Osteoblast (primary cell): ENCODE data around the gene PFN1. TPM values are rescaled to one million over a fixed set of nuclear protein-coding genes. Genes with fewer than 3 reads are reported as not detected.

Source experiments
- DNase-seq: peaks from one replicate; pipeline ENCODE4 v3.0.0; 2011; ENCODE audit warnings: low spot score, mixed read lengths; ENCODE audit not compliant: insufficient read length; ENCODE audit errors: missing footprints
- H2AFZ ChIP-seq: 2 replicates; pipeline ENCODE4 v1.6.0; 2011; ENCODE audit warnings: mild to moderate bottlenecking, low read length
- H3K27ac ChIP-seq: 2 replicates; pipeline ENCODE4 v1.5.1; 2011; ENCODE audit warnings: mild to moderate bottlenecking, low read depth, low read length, moderate library complexity
- H3K27me3 ChIP-seq: 2 replicates; pipeline ENCODE4 v1.6.0; 2012; ENCODE audit warnings: mild to moderate bottlenecking, control low read depth, inconsistent platforms, low read length, moderate library complexity; ENCODE audit not compliant: insufficient read depth
- H3K36me3 ChIP-seq: 2 replicates; pipeline ENCODE4 v1.5.1; 2011; ENCODE audit warnings: mild to moderate bottlenecking, low read length, control low read depth, moderate library complexity; ENCODE audit not compliant: insufficient read depth
- H3K4me1 ChIP-seq: 2 replicates; pipeline ENCODE4 v1.5.1; 2011; ENCODE audit warnings: mild to moderate bottlenecking, low read length, control low read depth, moderate library complexity; ENCODE audit not compliant: insufficient read depth
- H3K4me2 ChIP-seq: 2 replicates; pipeline ENCODE4 v1.6.0; 2011; ENCODE audit warnings: mild to moderate bottlenecking, low read length; ENCODE audit not compliant: insufficient read depth
- H3K4me3 ChIP-seq: fragments of 200-600 bp; sonication (generic); 3 replicates; pipeline ENCODE4 v1.5.1; 2012; ENCODE audit warnings: mild to moderate bottlenecking, low read length, inconsistent platforms; ENCODE audit not compliant: insufficient read depth
- H3K79me2 ChIP-seq: 2 replicates; pipeline ENCODE4 v1.6.0; 2012; ENCODE audit warnings: mild to moderate bottlenecking, low read length, control low read depth, inconsistent platforms; ENCODE audit not compliant: insufficient read depth
- H3K9me3 ChIP-seq: 2 replicates; pipeline ENCODE4 v1.5.1; 2011; ENCODE audit warnings: low read depth, low read length, control low read depth
- H4K20me1 ChIP-seq: 2 replicates; pipeline ENCODE4 v1.6.0; 2012; ENCODE audit warnings: mild to moderate bottlenecking, low read length, control low read depth; ENCODE audit not compliant: insufficient read depth
- total RNA-seq: library from RNA; depleted of rRNA; stranded (reverse); fragments of >200 nt; gene quantifications from 2 replicates; pipeline ENCODE4 v1.2.3, GENCODE V29; 2012
- TF ChIP-seq, protein P1 (sequence below): IDR thresholded peaks from 2 replicates; pipeline ENCODE4 v1.5.1; 2011; ENCODE audit warnings: mild to moderate bottlenecking, low read depth, low read length, moderate library complexity; ENCODE audit errors: extremely low read depth

The PFN1 gene
- total RNA-seq, 1 donor = 425 TPM

DNA sequence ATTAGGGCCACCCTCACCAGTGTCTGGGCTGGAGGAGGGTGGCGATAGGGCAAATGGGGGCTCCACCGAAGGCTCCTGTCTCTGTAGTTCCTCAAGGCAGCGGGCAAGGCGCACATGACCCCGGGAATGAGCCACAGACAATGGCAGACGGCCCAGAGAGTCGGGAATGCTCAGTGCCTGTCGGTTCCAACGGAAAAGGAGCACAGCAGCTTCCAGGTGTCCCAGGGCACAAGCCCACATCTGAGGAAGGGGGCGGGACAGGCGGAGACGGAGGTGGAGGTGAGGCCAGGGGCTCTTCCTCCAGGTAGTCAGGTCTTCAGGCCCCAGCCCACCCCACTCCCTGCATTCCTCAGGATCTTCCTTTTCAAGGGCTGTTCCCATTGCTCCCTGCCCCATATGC is 24.4 kb upstream of the PFN1 start:
- Histone ChIP-seq H4K20me1 (no peaks in the 10 kb centered on the region), H3K4me1 (peaks cover 25% of the 10 kb centered on the region), H3K9me3 (no peaks in the 10 kb centered on the region), H3K4me3 (no peak overlapping the region), H3K79me2 (peaks cover 11% of the 10 kb centered on the region), H3K4me2 (no peak overlapping the region), H3K36me3 (peaks cover 60% of the 10 kb centered on the region), H3K27me3 (no peaks in the 10 kb centered on the region), H3K27ac (no peak overlapping the region), H2AFZ (no peak overlapping the region)
- no peak for DNase-seq
- TF ChIP-seq, protein P1, sequence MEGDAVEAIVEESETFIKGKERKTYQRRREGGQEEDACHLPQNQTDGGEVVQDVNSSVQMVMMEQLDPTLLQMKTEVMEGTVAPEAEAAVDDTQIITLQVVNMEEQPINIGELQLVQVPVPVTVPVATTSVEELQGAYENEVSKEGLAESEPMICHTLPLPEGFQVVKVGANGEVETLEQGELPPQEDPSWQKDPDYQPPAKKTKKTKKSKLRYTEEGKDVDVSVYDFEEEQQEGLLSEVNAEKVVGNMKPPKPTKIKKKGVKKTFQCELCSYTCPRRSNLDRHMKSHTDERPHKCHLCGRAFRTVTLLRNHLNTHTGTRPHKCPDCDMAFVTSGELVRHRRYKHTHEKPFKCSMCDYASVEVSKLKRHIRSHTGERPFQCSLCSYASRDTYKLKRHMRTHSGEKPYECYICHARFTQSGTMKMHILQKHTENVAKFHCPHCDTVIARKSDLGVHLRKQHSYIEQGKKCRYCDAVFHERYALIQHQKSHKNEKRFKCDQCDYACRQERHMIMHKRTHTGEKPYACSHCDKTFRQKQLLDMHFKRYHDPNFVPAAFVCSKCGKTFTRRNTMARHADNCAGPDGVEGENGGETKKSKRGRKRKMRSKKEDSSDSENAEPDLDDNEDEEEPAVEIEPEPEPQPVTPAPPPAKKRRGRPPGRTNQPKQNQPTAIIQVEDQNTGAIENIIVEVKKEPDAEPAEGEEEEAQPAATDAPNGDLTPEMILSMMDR = no peak

- TF ChIP-seq, protein P1 = no peak
- no peak overlapping the region for H2AFZ ChIP-seq
Observed at GRCh38 chr17:4972322-4972721, 24.0 kb upstream of the PFN1 start.

GRCh38 chr17:4971826-4972225 is 23.5 kb upstream of the PFN1 start:
- TF ChIP-seq, protein P1 = no peak
- Histone ChIP-seq H2AFZ (no peak overlapping the region), H3K4me3 (no peak overlapping the region), H3K27ac (peak overlapping the region; percentile 23), H3K4me2 (no peak overlapping the region), H3K79me2 (peaks cover 11% of the 10 kb centered on the region), H3K36me3 (peaks cover 51% of the 10 kb centered on the region), H3K9me3 (no peaks in the 10 kb centered on the region), H4K20me1 (no peaks in the 10 kb centered on the region), H3K4me1 (peaks cover 26% of the 10 kb centered on the region), H3K27me3 (no peaks in the 10 kb centered on the region)
- DNase-seq = no peak

More at GRCh38 chr17:4972322-4972721, 24.0 kb upstream of the PFN1 start:
- Histone ChIP-seq H3K4me3 (no peak overlapping the region), H3K27me3 (no peaks in the 10 kb centered on the region), H3K4me2 (no peak overlapping the region), H3K4me1 (peaks cover 25% of the 10 kb centered on the region), H3K27ac (no peak overlapping the region), H3K79me2 (peaks cover 11% of the 10 kb centered on the region), H3K36me3 (peaks cover 56% of the 10 kb centered on the region), H4K20me1 (no peaks in the 10 kb centered on the region), H3K9me3 (no peaks in the 10 kb centered on the region)
- no peak for DNase-seq

DNA sequence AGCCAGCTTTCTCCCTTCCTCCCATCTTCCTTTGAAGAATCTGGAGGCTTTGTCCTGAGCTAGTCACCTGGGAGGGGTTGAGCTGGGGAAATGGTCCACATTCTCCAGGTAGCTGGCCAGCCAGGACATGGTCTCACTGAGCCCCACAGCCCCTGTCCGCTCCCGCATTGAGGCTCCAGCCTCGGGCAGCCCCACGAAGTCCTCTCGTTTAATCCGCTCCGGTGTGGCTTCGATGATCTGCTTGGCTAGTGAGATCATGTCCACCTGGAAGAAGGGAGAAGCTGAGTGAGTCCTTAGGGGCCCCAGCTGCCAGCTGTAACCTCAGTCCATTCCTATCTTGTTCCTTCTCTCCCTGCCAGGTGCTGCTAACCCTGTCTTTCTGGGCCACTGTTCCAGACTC is 21.9 kb upstream of the PFN1 start:
- Histone ChIP-seq H3K36me3 (peaks cover 38% of the 10 kb centered on the region), H4K20me1 (no peaks in the 10 kb centered on the region), H3K27me3 (no peaks in the 10 kb centered on the region), H3K27ac (peak overlapping the region; percentile 96), H3K4me1 (peaks cover 34% of the 10 kb centered on the region), H3K4me3 (no peak overlapping the region), H3K79me2 (peaks cover 14% of the 10 kb centered on the region), H2AFZ (no peak overlapping the region), H3K4me2 (no peak overlapping the region), H3K9me3 (no peaks in the 10 kb centered on the region)
- TF ChIP-seq, protein P1 = no peak
- no peak for DNase-seq
